GM21619 (cell line): ENCODE results near the gene IGFLR1.

Source experiments
- ATAC-seq: cut with Tn5 transposase; IDR thresholded peaks from one replicate; pipeline ENCODE4 v1.9.1; 2021; ENCODE audit not compliant: unreplicated experiment

Gene IGFLR1, protein sequence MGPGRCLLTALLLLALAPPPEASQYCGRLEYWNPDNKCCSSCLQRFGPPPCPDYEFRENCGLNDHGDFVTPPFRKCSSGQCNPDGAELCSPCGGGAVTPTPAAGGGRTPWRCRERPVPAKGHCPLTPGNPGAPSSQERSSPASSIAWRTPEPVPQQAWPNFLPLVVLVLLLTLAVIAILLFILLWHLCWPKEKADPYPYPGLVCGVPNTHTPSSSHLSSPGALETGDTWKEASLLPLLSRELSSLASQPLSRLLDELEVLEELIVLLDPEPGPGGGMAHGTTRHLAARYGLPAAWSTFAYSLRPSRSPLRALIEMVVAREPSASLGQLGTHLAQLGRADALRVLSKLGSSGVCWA

DNA sequence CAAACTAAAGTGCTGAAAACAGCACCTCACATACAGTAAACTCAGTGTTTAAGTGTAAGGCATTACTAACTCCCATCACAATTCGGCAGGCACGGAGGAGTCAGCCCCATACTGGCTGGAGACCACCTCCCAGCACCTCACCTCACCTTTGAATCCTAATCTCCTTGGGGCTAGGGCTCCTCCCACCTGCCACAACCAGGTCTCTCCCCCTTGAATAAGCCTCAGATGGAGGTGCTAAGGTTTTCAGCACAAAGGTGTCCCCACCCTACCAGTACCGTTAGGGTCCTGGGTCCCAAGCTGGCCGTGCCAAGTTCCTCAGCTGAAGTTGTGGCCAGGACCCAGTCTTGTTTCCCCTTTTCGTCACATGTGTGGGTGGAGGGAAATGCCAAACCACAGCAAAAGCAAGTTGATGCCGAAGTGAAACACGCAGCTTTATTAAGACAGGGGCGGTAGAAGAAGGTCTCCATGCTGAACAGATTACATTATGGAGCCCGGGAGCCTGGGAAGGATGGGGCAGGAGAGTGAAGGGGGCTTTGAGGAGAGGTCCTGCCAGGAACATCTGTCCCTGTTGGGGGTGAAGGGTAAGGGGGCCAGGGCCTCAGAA lies at the start of gene IGFLR1:
IGFLR1 (minus strand) TSS at position 332 of the 604 bp plus-strand sequence. CDS start 1,272 bp downstream, outside the sequence.
- ATAC-seq, result no peak

DNA sequence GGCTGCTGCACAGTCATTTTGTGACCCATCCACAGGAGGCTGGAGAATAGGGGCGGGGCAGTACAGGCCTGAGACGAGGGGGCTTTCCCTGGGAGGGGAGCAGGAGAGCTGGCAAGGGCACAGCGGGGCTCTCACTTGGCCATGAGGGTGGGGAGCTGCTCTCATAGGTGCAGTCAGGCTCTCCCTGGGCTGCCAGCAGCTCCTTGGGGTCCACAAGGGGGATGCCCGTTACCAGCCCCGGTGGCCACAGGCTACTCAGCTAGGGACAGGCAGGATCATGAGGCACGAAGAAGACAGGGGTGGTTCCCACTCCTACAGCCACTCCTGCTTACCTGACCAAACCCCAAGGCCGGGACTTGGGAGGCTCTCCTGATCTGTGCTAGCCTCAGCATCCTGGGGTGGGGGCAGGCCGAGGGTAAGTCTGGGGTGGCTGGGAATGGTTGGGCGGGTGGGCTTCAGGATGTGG lies 49.6 kb upstream of the IGFLR1 start:
- no peak for ATAC-seq

DNA sequence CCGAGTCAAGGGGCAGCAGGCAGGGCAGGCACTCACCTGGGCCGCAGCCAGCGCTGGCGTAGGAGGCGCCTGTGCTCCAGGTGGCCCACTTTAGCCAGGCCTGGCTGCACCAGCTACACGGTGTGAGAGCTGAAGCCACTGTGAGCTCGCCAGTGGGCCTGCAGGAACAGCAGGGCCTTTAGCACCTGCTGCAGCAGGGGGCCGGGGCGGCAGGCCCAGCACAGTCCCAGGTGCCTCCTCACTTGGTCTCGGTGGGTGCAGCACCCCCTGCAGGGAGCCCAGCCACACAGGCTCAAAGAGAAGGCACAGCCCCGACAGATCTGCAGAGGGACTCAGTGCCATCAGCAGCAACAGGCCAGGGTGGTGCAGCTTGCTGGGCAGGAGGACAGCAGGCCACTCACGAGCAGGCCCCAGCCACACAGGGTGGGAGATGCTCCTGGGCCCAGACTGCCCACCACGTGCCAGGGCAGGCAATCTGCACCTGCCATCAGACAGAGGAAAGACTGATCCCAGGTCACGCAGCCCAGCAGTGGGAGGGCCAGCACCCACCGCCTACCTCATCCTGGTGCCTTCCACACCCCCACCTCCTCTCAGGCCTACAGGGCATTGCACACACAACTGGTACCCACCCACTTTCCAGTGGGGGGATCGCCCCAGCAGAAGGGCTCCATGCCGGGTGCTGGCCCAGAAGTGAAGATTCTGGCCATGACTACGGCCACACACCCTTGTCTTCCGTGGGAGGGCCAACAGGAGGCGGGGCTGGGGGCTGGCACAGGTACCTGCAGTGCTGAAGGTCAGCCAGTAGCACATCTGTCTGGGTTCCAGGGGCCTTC lies 48.9 kb upstream of the IGFLR1 start:
- ATAC-seq, result no peak

DNA sequence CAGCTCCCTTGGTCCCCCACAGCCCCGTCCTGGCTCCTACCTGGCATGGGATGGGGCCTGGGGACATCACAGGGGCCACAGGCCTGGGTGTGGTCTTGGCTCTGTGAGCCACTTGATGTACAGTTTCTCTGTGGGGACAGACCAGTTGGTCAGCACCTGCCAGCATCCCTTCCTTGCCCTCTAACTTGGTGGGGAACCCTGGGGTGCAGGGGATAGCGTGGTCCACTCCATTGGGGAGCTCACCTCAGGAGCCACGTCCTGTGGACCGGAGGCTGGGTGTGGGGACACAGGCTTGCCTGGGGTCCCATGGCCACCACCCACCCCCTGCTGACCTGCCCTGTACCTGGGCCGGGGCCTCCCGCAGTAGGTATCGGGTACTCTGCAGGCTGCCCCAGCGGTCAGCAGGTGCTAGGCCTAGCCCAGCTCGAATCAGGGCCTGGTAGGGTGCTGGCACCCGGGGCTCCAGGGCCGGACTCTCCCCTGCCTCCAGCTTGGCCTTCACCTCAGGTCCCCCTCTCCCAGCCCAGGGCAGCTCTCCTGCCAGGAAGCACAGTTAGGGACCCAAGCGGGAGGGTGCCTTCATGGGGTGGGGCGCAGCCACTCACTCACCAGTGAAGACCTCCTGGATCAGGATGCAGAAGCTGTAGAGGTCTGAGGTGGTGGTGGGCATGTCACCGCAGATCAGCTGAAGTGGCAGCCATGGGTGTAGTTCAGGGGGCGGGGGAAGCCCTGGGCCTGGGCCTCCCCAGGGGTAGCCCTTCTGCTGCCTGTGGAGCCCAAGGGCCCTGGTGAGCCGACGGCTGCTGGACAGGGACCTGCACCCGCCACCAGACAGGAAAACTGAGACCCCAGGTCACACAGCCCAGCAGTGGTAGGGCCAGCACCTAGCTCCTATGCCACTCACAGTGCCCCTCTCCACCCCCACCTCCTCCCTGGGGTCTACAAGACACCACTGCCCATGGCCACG lies 48.0 kb upstream of the IGFLR1 start:
- no peak for ATAC-seq

DNA sequence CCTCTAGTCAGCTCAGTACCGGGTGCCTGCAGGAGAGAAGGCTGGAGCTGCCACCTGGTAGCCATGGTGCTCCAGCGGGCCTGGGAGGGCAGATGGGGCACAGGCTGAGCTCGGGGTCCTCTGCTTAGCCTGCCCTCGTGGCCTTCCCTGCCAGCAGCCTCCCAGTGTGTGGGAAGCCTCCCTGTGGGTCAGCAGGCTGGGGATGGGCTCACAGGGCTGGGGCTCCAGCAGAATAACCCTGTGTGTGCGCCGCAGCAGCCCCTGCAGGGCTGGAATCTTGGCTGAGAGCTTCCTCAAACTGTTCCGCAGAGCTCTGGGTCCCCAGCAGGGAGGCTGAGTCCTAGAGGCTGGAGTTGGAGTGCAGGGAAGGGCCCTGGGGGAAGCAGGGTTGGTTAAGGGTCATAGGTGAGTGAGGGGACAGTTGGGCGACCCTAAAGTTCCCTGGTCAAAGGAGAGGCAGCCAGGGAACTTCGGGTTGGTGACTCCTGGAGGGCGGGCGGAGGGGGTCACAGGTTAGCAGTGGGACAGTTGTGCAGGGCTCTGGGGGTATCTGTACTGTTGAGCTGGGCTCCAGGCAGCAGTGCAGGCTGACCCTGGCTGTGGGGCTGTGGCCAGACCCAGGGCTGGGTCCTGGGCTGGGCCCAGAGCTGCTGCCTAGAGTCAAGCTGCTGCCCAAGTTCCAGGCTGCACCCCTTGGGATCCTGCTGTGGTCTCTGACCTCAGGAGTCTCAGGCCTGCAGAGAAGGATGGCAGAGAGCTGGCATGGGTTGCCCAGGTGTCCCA lies 47.1 kb upstream of the IGFLR1 start:
- ATAC-seq, result no peak

DNA sequence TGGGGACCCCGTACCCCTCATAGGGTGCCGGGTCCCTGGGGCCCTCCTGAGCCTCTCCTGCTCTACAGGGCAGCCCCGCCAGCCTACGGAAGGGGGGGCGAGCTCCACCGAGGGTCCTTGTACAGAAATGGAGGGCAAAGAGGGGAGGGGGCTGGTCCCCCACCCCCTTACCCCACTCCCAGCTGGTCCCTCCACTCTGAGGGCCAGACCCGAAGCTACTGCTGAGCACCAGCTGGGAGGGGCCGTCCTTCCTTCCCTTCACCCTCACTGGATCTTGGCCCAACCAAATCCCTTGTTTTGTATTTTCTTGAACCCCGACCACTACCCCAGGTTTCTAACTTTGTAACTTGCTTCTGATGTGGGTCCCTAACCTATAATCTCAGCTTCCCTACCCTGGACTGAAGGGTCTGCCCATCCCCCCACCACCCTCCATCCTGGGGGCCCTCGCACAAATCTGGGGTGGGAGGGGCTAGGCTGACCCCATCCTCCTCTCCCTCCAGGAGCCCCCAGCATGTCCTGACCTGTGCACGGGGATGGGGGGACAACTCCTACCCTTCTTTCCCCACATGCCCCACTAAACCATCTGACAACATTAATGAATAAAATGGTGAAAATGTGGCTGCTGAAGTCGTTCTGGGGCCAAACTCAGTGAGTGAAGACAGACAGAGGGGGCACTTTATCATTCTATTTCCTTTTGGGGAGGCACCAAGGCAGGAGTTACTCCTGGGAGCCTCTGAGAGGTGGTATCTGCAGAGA lies 46.1 kb upstream of the IGFLR1 start:
- ATAC-seq, result no peak

DNA sequence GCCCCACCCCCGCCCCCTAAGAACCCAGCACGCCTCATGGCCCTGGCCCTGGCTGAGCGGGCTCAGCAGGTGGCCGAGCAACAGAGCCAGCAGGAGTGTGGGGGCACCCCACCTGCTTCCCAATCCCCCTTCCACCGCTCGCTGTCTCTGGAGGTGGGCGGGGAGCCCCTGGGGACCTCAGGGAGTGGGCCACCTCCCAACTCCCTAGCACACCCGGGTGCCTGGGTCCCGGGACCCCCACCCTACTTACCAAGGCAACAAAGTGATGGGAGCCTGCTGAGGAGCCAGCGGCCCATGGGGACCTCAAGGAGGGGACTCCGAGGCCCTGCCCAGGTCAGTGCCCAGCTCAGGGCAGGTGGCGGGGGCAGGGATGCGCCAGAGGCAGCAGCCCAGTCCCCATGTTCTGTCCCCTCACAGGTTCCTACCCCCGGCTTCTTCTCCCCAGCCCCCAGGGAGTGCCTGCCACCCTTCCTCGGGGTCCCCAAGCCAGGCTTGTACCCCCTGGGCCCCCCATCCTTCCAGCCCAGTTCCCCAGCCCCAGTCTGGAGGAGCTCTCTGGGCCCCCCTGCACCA lies 45.1 kb upstream of the IGFLR1 start:
- no peak for ATAC-seq

DNA sequence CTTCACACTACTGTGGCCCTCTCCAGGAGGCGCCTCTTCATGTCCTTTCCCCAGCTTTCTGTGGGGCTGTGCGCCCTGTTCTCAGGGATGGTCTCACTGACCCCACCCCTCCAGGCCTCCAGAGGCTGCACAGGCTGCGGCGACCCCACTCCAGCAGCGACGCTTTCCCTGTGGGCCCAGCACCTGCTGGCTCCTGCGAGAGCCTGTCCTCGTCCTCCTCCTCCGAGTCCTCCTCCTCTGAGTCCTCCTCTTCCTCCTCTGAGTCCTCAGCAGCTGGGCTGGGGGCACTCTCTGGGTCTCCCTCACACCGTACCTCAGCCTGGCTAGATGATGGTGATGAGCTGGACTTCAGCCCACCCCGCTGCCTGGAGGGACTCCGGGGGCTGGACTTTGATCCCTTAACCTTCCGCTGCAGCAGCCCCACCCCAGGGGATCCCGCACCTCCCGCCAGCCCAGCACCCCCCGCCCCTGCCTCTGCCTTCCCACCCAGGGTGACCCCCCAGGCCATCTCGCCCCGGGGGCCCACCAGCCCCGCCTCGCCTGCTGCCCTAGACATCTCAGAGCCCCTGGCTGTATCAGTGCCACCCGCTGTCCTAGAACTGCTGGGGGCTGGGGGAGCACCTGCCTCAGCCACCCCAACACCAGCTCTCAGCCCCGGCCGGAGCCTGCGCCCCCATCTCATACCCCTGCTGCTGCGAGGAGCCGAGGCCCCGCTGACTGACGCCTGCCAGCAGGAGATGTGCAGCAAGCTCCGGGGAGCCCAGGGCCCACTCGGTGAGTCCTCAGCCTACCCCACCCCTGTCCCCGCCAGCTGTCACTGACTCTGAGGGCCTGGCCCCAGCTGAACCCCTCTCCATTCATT lies 44.3 kb upstream of the IGFLR1 start:
- ATAC-seq, result no peak

DNA sequence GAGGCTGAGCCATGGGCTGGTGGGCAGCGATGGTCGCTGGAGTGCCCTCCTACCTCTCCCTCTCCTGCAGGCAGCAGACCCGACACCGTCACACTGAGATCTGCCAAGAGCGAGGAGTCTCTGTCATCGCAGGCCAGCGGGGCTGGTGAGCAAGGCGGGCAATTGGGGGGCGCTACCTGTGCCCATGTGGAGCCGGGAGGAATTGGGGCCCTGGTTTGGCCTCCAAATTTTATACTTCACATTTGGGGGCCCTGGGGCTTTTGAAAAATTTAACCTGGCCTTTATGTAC lies 43.0 kb upstream of the IGFLR1 start:
- no peak for ATAC-seq

DNA sequence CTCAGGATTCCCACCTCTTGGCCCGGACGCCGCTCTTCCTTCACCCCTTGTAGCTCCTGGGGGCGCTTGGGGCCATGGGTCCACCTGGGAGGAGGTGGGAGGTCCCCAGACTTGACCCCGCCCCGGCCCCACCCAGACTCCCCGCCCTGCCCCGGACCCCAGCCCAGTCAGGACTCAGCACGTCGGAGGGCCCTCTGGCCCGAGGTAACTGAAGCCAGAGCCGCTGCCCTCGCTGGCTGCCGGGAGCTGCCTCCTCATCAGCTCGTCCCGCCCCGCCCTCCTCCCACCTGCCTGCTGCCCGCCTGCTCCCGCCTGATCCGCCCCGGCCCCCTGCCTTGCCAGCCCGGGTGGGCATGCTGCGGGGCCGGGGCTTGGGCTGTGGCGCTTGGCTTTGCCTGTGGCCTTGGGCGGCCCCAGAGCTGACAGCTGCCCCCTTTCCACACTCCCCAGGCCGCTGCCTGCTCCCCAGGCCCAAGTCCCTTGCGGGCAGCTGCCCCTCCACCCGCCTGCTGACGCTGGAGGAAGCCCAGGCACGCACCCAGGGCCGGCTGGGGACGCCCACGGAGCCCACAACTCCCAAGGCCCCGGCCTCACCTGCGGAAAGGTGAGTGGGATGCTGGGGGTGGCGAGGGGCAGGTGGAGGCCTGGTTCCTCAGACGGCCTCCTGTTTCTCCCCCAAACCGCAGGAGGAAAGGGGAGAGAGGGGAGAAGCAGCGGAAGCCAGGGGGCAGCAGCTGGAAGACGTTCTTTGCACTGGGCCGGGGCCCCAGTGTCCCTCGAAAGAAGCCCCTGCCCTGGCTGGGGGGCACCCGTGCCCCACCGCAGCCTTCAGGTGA lies 42.5 kb upstream of the IGFLR1 start:
- no peak for ATAC-seq

DNA sequence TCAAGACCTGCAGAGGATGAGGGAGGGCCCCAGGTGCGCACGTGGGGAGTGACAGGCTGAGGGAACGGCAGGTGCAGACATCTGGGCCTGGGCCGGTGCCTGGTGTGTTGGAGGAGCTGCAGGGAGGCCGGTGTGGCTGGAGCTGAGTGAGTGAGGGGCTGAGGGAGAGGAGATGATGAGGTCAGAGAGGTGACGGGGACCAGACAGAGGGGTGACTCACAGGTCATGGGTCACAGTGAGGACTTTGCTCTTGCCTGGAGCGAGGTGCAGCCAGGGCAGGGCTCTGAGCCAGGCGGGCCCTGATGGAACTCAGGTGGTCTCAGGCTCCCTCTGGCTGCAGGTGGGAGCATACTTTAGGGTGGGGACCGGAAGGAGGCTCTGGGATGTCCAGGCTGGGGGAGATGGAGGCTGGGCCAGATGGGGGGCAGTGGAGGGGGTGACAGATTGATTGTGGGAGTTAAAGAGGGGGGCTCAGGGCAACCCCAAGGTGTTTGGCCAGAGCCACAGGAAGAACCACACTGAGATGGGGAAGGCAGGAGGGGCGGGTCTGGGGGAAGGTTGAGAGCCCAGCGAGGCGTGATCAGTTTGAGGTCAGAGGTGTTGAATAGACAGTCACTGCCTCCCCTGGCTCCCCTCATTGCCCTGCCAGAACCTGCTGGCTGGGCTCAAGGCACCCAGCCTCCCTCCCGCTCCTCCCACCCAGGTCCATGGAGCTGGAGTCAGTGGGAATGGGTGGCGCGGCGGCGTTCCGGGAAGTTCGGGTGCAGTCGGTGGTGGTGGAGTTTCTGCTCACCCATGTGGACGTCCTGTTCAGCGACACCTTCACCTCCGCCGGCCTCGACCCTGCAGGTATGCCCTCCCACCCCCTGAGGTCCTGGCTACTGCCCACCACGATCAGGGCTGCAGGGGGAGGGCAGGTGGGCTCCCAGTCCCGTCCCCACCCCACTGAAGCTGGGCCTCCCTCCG lies 41.5 kb upstream of the IGFLR1 start:
- no peak for ATAC-seq

DNA sequence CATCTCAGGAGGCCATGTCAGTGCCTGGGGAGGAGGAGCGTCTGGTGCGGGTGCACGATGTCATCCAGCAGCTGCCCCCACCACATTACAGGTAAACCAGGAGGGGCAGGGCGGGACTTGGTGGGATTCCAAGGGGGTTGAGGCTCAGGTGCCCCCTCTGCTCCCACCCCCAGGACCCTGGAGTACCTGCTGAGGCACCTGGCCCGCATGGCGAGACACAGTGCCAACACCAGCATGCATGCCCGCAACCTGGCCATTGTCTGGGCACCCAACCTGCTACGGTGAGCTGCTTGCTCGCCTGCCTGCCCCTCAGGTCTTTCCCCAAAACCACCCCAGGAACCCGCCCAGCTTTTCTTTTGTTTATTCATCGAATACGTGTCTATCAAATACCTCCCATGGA lies 40.3 kb upstream of the IGFLR1 start:
- ATAC-seq, result no peak

DNA sequence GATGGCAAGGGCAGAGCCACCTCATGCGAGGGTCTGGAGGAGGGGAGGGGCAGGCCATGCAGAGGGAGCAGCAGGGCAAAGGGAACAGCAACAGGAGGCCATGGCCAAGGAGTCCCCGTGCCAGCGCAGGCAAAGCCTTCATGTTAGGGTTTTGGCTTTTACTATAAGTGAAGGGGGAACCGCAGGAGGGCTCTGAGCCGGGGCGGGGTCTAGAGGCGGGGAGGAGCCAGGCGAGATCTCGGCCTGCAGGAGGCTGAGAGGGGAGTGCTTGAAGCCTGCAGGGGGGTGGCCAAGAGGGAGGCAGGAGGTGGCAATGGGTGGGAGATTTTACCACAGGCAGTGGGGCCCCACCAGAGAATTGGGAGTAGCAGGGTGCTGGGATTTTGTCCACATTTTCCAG lies 39.4 kb upstream of the IGFLR1 start:
- ATAC-seq, result no peak

DNA sequence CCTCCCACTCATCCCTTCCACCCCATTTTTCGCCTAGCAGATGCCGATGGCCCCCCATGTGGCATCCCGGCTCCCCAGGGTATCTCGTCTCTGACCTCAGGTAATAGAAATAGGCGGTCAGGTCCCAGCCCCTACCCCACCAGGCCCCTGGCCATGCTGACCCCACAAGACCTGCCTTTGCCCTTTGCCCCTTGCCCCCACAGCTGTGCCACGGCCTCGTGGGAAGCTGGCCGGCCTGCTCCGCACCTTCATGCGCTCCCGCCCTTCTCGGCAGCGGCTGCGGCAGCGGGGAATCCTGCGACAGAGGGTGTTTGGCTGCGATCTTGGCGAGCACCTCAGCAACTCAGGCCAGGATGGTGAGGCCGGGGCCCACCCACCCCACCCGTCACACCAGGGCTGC lies 38.5 kb upstream of the IGFLR1 start:
- ATAC-seq, result no peak

DNA sequence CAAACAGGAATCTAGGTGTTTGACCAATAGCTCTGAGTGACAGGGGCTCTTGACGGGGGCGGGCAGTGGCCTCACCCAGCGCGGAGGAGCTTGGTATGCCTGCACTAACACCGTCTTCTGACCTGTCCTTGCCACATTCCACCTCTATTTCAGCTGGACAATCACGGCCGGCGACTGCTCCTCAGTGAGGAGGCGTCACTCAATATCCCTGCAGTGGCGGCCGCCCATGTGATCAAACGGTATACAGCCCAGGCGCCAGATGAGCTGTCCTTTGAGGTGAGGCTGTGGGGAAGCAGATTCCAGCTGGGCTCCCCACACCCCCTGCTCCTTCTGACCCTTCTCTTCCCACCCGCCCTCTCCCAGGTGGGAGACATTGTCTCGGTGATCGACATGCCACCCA lies 37.8 kb upstream of the IGFLR1 start:
- no peak for ATAC-seq

DNA sequence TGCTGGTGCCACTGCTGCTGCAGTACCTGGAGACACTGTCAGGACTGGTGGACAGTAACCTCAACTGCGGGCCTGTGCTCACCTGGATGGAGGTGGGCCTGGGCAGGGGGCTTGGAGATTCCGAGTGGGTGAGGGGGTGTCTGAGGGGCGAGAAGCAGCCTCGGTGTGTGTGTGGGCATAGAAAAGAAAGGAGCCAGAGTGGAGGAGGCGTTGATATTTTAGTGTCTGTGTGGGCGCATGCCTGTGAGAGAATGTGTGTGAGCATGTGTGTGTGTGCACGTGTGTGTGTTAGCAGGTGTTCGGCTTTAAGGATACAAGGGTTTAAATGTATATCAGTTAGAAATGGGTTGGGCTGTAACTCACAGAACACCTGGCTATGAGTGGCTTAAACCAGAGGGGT lies 36.8 kb upstream of the IGFLR1 start:
- ATAC-seq, result no peak
